Activated CD4-positive, alpha-beta memory T cell treated with anti-CD3 and anti-CD28 coated beads for 36 hours (primary cell): Measurements from ENCODE around the gene PIGU. TPM values are rescaled to one million over a fixed set of nuclear protein-coding genes. Genes with fewer than 3 reads are reported as not detected.

Experiments used
- CTCF ChIA-PET: fragments of 350-600 bp; sonication (Branson Sonifier 250); formaldehyde crosslinking; loops from one replicate; lab custom pipeline; 2021; ENCODE audit warnings: antibody characterized with exemption, inconsistent platforms; lab: Charles Lee
- POLR2A ChIA-PET: fragments of 350-600 bp; sonication (Branson Sonifier 250); formaldehyde crosslinking; loops from one replicate; lab custom pipeline; 2021; ENCODE audit warnings: antibody characterized with exemption; lab: Charles Lee
- DNase-seq: peaks from one replicate; pipeline ENCODE4 v3.0.0-alpha.2; 2020
- H3K27ac Mint-ChIP-seq: one replicate; pipeline ENCODE4 v1.8.0; 2021; ENCODE audit warnings: mixed read lengths
- H3K27me3 Mint-ChIP-seq: one replicate; pipeline ENCODE4 v1.8.0; 2021; ENCODE audit warnings: mixed read lengths
- H3K36me3 Mint-ChIP-seq: one replicate; pipeline ENCODE4 v1.8.0; 2021; ENCODE audit warnings: mixed read lengths
- H3K4me1 Mint-ChIP-seq: one replicate; pipeline ENCODE4 v1.8.0; 2021; ENCODE audit warnings: low read depth, mixed read lengths
- H3K4me3 Mint-ChIP-seq: one replicate; pipeline ENCODE4 v1.8.0; 2021; ENCODE audit warnings: mild to moderate bottlenecking, mixed read lengths
- H3K9me3 Mint-ChIP-seq: one replicate; pipeline ENCODE4 v1.8.0; 2021; ENCODE audit warnings: mixed read lengths
- intact Hi-C: fragments of 100-400 bp; cut with micrococcal nuclease; formaldehyde crosslinking; loops from one replicate; pipeline ENCODE4 v1.15.1; 2023
- total RNA-seq, 2 experiments: library from RNA; stranded (reverse); gene quantifications; one replicate each; pipeline ENCODE4 v1.2.3, GENCODE V29; 2021

PIGU gene
- total RNA-seq, 2 experiments from 2014 or later = 19.0 to 21.3 TPM

DNA sequence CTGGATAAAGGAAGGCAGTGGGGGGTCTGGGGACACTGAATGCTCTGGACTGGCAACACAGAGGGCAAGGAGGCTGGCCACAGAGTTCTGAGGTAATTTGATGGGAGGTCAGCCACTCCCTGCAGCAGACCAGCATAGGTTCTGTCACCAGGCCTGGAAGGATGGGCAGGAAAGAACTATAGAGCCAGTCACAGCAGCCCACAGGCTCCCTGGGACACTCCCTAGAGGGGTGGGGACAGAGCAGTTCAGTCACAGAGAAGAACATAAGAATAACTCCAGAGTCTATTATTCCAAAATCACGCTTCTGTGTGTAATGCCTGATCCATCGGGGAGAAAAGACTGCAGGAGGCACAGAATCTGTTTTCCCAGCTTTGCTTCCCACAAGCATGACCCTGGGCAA lies 141.0 kb downstream of the PIGU start:
- intact Hi-C loops = loop anchor here (10.0 kb wide), 1 partner anchor 229 kb away; no protein-coding TSS in a partner anchor
- no peaks in the 10 kb centered on the region for H3K27me3 Mint-ChIP-seq
- peaks cover 21% of the 10 kb centered on the region for H3K36me3 Mint-ChIP-seq
- H3K4me1 Mint-ChIP-seq = peaks cover 13% of the 10 kb centered on the region
- no peak overlapping the region for H3K4me3 Mint-ChIP-seq
- H3K27ac Mint-ChIP-seq = no peak overlapping the region
- no peaks in the 10 kb centered on the region for H3K9me3 Mint-ChIP-seq
- no peak for DNase-seq
- CTCF ChIA-PET = interaction anchor here (0.9 to 10.9 kb wide), 4 partner anchors 12 to 233 kb away, joined by 3 to 138 read pairs (median 55); partner anchors contain the start of gene TP53INP2
- POLR2A ChIA-PET = no interaction called here

DNA sequence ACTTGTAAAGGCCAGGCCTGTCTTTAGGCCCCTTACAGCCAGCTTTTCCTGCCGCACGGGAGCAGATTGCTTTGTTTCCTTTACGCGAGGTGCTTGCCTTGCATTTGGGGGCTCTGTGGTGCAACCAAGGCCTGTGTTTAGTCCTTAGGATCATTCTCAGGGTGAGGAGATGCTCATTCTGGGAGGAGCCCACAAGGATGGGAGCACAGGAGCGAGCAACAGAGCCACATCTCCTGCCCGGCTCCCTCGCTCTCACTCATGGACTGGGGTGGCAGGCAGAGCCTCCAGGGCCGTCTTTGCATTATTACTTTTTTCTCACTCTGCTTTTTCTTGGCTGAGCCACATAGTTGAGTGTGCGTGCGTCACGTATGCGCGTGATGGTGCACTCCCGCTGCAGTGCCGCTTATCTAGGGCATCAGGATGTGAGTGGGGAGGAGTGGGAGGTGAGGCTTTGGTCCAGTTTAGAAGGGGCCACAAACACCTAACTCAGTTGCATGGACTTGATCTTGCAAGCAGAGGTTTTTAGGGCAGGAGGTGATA lies 141.5 kb downstream of the PIGU start:
- Mint-ChIP-seq H3K9me3 (no peaks in the 10 kb centered on the region), H3K4me1 (peaks cover 9% of the 10 kb centered on the region), H3K27ac (no peak overlapping the region), H3K36me3 (peaks cover 18% of the 10 kb centered on the region), H3K27me3 (no peaks in the 10 kb centered on the region), H3K4me3 (no peak overlapping the region)
- ChIA-PET CTCF (interaction anchor here (1.2 to 10.9 kb wide), 3 partner anchors 173 to 223 kb away, joined by 4 to 138 read pairs (median 5); partner anchors contain the start of gene TP53INP2), POLR2A (no interaction called here)
- intact Hi-C loops = loop anchor here (10.0 kb wide), 1 partner anchor 229 kb away; no protein-coding TSS in a partner anchor
- DNase-seq = no peak

DNA sequence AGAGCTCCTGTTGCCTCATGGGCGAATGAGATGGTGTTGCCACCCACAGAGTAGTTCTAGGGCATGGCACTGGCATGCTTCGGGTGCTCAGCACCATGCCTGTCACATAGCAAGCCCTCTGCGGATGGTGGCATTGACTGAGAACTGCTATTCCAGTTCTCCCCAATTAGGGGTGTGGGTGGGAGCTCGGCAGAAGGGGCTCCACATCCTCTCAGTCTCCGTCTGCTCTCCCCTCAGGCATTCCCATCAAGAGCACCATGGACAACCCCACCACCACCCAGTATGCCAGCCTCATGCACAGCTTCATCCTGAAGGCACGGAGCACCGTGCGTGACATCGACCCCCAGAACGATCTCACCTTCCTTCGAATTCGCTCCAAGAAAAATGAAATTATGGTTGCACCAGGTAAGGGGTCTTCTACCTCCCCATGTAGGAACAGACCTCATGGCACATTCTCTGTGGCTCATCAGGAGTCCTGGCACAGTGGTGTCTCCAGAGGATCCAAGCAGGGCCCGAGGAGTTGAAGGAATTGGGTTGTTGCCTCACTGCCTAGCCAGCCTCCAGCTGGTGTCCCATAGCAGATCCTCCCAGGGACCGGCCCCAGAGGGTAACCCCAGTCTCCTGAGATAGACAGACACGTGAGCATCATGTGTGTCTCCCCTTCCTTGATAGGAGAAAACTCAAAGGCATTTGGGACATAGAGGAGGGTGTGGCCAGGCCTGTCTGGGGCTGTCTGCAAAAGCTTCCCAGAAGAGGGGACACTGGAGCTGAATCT lies 142.3 kb downstream of the PIGU start:
- H3K36me3 Mint-ChIP-seq = peaks cover 18% of the 10 kb centered on the region
- POLR2A ChIA-PET = no interaction called here

GRCh38 chr20:34532756-34533155 lies 144.1 kb downstream of the PIGU start:
- Mint-ChIP-seq H3K9me3 (no peaks in the 10 kb centered on the region), H3K4me1 (peaks cover 3% of the 10 kb centered on the region), H3K4me3 (no peak overlapping the region), H3K36me3 (peaks cover 24% of the 10 kb centered on the region), H3K27me3 (no peaks in the 10 kb centered on the region), H3K27ac (no peak overlapping the region)
- CTCF ChIA-PET = no interaction called here
- DNase-seq = no peak
- POLR2A ChIA-PET = no interaction called here
- intact Hi-C loops = loop anchor here (10.0 kb wide), 1 partner anchor 232 kb away; no protein-coding TSS in a partner anchor

More for the DNA sequence above, 142.3 kb downstream of the PIGU start:
- Mint-ChIP-seq H3K9me3 (no peaks in the 10 kb centered on the region), H3K4me3 (no peak overlapping the region), H3K27me3 (no peaks in the 10 kb centered on the region), H3K27ac (no peak overlapping the region), H3K4me1 (peaks cover 6% of the 10 kb centered on the region)
- intact Hi-C loops = loop anchor here (10.0 kb wide), 1 partner anchor 230 kb away; no protein-coding TSS in a partner anchor
- CTCF ChIA-PET = interaction anchor here (1.1 to 1.3 kb wide), 4 partner anchors 174 to 235 kb away, joined by 4 to 5 read pairs (median 4); no protein-coding TSS in a partner anchor
- DNase-seq = no peak

- peaks cover 23% of the 10 kb centered on the region for H3K36me3 Mint-ChIP-seq
Observed at GRCh38 chr20:34532320-34532719, 144.6 kb downstream of the PIGU start.

DNA sequence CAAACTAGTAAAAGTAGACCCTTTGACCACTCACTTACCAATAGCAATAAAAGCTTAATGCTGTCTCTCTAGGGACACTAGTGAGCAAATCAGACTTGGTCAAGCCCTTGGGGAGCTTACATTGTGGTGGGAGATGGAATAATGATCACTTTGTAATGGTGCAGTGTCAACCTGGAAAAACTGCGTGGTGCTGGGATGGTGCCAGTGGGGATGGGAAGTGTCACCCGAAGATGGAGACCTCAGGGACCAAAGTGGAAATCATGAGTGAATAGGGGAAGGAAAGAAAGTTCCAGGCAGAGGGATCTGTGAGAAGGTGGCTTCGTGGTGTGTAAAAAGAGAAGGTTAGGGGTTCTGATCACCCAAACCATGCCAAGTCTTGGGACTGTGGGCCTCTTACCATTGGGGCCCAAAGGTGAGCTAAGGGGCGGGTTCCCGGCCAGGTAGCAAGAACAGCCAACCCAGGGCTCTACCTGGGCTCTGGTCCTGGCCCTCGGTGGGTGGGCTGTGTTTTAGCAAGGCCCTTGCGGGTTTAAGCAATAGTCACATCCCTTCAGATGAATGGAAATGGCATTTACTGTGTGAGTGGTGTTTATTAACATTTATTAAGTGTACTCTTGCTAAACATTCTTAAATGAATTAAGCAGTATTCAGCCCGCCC lies 145.2 kb downstream of the PIGU start:
- Mint-ChIP-seq H3K27me3 (no peaks in the 10 kb centered on the region), H3K36me3 (peaks cover 22% of the 10 kb centered on the region), H3K27ac (no peak overlapping the region), H3K4me3 (no peak overlapping the region), H3K9me3 (no peaks in the 10 kb centered on the region), H3K4me1 (no peaks in the 10 kb centered on the region)
- no peak for DNase-seq
- ChIA-PET POLR2A (interaction anchor here (1.5 kb wide), 1 partner anchor 15 kb away, joined by 6 read pairs; the partner anchor contains the start of gene DYNLRB1), CTCF (interaction anchor here (0.9 to 2.7 kb wide), 6 partner anchors 9 to 238 kb away, joined by 3 to 17 read pairs (median 4); no protein-coding TSS in a partner anchor)
- intact Hi-C loops = loop anchor here (10.0 kb wide), 1 partner anchor 233 kb away; no protein-coding TSS in a partner anchor

More at GRCh38 chr20:34532320-34532719, 144.6 kb downstream of the PIGU start:
- no peaks in the 10 kb centered on the region for H3K9me3 Mint-ChIP-seq
- no peak overlapping the region for H3K4me3 Mint-ChIP-seq
- intact Hi-C loops = loop anchor here (10.0 kb wide), 1 partner anchor 232 kb away; no protein-coding TSS in a partner anchor
- peaks cover 3% of the 10 kb centered on the region for H3K4me1 Mint-ChIP-seq
- CTCF ChIA-PET = interaction anchor here (1.4 kb wide), 1 partner anchor 237 kb away, joined by 4 read pairs; no protein-coding TSS in a partner anchor
- H3K27me3 Mint-ChIP-seq = no peaks in the 10 kb centered on the region
- no peak for DNase-seq
- POLR2A ChIA-PET = no interaction called here
- H3K27ac Mint-ChIP-seq = no peak overlapping the region

DNA sequence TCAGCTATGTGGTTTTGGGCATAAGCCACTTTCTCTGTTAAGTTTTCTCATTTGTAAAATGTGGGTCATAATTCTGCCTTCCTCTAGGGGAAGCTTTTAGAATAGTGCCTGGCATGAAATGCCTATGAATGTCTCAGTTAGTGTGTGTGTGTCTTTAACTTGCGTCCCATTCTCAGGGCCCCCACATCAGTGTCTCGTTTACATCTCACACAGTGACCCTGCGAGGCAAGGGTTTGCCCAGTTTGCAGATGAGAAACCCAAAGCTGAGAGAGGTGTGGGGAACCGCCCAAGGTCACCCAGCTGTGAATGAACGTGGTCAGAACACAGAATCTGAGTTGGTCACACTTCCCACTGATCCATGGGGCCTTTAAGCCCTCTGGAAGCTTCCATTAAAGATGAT lies 146.6 kb downstream of the PIGU start:
- no peak for DNase-seq
- no peak overlapping the region for H3K4me3 Mint-ChIP-seq
- peaks cover 28% of the 10 kb centered on the region for H3K36me3 Mint-ChIP-seq
- intact Hi-C loops = loop anchor here (10.0 kb wide), 1 partner anchor 234 kb away; no protein-coding TSS in a partner anchor
- no peak overlapping the region for H3K27ac Mint-ChIP-seq
- H3K9me3 Mint-ChIP-seq = no peaks in the 10 kb centered on the region
- peaks cover 2% of the 10 kb centered on the region for H3K4me1 Mint-ChIP-seq
- POLR2A ChIA-PET = interaction anchor here (0.6 to 1.5 kb wide), 2 partner anchors 14 to 52 kb away, joined by 5 to 6 read pairs; partner anchors contain the start of gene DYNLRB1
- CTCF ChIA-PET = interaction anchor here (1.1 to 2.7 kb wide), 5 partner anchors 8 to 239 kb away, joined by 3 to 17 read pairs (median 9); no protein-coding TSS in a partner anchor
- H3K27me3 Mint-ChIP-seq = no peaks in the 10 kb centered on the region

DNA sequence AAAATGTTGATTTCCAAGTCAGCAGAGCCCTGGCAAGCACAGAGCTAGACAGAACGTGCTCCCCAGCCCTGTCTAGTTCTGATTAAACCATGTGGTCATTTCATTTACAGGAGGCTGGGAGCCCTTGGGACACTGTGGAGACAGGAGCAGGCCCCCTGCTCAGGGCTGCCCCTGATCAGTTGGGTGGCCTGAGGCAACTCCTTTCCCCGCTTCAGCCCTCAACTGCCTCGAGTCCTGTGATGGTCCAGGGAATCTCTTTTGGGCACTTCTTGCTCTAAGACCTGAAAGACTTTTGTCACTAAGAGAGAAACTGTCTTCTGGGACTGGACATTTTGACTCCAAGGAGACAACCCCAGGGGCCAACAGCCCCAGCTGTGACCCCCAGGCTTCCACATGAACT lies 147.2 kb downstream of the PIGU start:
- Mint-ChIP-seq H3K36me3 (peaks cover 24% of the 10 kb centered on the region), H3K4me3 (no peak overlapping the region), H3K27me3 (no peaks in the 10 kb centered on the region), H3K27ac (no peak overlapping the region), H3K4me1 (peaks cover 3% of the 10 kb centered on the region), H3K9me3 (no peaks in the 10 kb centered on the region)
- POLR2A ChIA-PET = no interaction called here
- intact Hi-C loops = loop anchor here (10.0 kb wide), 1 partner anchor 235 kb away; no protein-coding TSS in a partner anchor
- no peak for DNase-seq
- CTCF ChIA-PET = interaction anchor here (1.1 to 2.7 kb wide), 4 partner anchors 9 to 240 kb away, joined by 3 to 17 read pairs (median 12); no protein-coding TSS in a partner anchor

DNA sequence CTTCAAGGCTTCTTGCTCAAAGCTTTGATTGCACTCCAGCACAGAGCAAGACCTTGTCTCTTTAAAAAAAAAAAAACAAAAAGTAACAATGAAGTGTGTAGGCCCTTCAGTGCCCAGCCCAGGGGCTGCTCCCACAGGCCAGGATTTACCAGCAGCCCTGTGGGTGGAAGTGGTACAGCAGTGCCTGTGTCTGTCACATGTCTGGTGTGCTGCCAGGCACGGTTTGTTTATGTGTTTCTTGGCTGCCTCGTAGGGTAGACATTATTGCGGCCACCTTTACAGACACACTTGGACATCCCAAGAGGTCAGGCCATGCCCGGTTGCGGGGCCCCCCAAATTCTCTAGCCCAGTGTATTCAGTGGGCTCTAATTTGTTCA lies 148.0 kb downstream of the PIGU start:
- H3K36me3 Mint-ChIP-seq = peaks cover 19% of the 10 kb centered on the region
- peaks cover 8% of the 10 kb centered on the region for H3K4me1 Mint-ChIP-seq
- ChIA-PET POLR2A (no interaction called here), CTCF (interaction anchor here (2.4 kb wide), 1 partner anchor 10 kb away, joined by 9 read pairs; no protein-coding TSS in a partner anchor)
- intact Hi-C loops = no loop called here
- no peaks in the 10 kb centered on the region for H3K27me3 Mint-ChIP-seq
- no peaks in the 10 kb centered on the region for H3K9me3 Mint-ChIP-seq
- no peak overlapping the region for H3K27ac Mint-ChIP-seq
- H3K4me3 Mint-ChIP-seq = no peak overlapping the region
- no peak for DNase-seq

GRCh38 chr20:34527016-34527415 lies 149.9 kb downstream of the PIGU start:
- no peak overlapping the region for H3K27ac Mint-ChIP-seq
- H3K4me1 Mint-ChIP-seq = peaks cover 22% of the 10 kb centered on the region
- H3K27me3 Mint-ChIP-seq = no peaks in the 10 kb centered on the region
- peaks cover 23% of the 10 kb centered on the region for H3K36me3 Mint-ChIP-seq
- no peak for DNase-seq
- ChIA-PET CTCF (interaction anchor here (1.3 to 7.1 kb wide), 2 partner anchors 12 to 214 kb away, joined by 5 to 98 read pairs; no protein-coding TSS in a partner anchor), POLR2A (no interaction called here)
- H3K9me3 Mint-ChIP-seq = no peaks in the 10 kb centered on the region
- H3K4me3 Mint-ChIP-seq = no peak overlapping the region
- intact Hi-C loops = no loop called here

DNA sequence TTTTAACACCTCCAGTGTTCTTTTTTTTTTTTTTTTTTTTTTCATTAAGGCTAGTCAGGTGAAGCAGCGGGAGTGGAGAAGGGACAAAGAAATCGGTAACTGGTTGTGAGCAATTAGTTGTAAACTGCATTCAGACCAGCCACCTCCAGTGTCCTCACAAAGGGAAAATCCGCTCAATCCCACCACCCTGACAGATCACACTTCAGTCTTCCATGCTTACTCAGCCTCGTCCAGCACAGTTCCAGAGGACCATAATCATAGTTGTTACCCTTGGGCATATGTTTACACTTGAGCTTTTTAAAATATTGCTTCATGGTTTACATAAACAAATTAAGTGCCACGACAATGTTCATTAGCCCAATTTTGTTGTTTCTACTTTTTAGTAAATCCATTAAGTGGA lies 150.4 kb downstream of the PIGU start:
- CTCF ChIA-PET = interaction anchor here (1.3 to 7.1 kb wide), 2 partner anchors 12 to 214 kb away, joined by 5 to 98 read pairs; no protein-coding TSS in a partner anchor
- Mint-ChIP-seq H3K4me3 (no peak overlapping the region), H3K4me1 (peaks cover 24% of the 10 kb centered on the region), H3K27ac (no peak overlapping the region), H3K36me3 (peaks cover 26% of the 10 kb centered on the region), H3K9me3 (no peaks in the 10 kb centered on the region), H3K27me3 (no peaks in the 10 kb centered on the region)
- POLR2A ChIA-PET = no interaction called here
- DNase-seq = no peak
- intact Hi-C loops = no loop called here
